ENCODE data around the gene DSG4.
"Not testable (repeated sequence)": the region's sequence is repeated elsewhere in the genome, so short reads cannot be mapped to it uniquely, and the experiment has no call there.

Gene DSG4, protein sequence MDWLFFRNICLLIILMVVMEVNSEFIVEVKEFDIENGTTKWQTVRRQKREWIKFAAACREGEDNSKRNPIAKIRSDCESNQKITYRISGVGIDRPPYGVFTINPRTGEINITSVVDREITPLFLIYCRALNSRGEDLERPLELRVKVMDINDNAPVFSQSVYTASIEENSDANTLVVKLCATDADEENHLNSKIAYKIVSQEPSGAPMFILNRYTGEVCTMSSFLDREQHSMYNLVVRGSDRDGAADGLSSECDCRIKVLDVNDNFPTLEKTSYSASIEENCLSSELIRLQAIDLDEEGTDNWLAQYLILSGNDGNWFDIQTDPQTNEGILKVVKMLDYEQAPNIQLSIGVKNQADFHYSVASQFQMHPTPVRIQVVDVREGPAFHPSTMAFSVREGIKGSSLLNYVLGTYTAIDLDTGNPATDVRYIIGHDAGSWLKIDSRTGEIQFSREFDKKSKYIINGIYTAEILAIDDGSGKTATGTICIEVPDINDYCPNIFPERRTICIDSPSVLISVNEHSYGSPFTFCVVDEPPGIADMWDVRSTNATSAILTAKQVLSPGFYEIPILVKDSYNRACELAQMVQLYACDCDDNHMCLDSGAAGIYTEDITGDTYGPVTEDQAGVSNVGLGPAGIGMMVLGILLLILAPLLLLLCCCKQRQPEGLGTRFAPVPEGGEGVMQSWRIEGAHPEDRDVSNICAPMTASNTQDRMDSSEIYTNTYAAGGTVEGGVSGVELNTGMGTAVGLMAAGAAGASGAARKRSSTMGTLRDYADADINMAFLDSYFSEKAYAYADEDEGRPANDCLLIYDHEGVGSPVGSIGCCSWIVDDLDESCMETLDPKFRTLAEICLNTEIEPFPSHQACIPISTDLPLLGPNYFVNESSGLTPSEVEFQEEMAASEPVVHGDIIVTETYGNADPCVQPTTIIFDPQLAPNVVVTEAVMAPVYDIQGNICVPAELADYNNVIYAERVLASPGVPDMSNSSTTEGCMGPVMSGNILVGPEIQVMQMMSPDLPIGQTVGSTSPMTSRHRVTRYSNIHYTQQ

DNA sequence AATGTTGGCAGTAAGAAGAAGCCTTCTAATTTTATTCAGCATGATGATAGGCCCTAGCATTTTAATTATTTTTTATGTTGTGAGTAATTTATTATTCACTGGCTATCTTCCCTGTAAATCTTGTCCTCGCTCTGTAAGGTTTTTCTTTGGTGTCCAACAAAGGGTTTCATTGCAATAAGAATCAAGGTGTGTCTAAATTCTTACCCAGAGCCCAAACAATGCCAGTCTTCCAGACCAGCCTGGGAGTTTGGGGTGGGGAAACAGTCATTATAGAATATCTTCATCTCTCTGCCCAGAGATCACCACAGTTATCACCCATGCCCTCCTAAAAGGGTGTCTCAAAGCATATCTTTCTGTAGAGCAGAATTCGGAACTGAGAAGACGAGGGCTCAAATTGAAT lies at the start of gene DSG4:
Gene DSG4, plus strand, starts transcription at position 301 of the 400 bp plus-strand sequence. CDS start 135 bp downstream, outside the sequence.
- DNase-seq, result no peak

DNA sequence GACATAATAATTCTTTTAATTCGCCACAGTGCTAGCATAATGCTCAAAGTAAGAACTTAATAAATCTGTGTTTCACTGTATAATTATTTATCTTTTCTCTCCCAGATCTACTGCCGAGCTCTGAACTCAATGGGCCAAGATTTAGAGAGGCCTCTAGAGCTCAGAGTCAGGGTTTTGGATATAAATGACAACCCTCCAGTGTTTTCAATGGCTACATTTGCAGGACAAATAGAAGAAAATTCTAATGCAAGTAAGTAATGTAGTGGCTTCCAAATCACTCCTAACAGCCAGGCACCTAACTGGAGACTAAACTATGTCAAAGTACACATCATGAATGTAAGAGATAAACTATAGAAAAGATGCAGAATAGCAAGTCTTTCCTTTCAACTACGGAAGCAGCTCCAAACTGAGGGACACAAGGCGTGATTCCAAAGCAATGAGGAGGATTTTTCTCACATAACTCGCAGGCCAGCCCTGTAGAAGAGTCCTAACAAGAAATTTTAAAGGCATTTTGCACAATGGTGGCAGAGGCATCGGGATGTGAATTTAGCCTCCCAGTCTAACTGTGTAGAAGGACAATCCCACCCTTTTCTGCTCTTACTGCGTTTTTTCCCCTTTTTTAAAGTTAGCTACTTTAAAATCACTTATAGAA lies 46.7 kb upstream of the DSG4 start:
- no peak for DNase-seq

DNA sequence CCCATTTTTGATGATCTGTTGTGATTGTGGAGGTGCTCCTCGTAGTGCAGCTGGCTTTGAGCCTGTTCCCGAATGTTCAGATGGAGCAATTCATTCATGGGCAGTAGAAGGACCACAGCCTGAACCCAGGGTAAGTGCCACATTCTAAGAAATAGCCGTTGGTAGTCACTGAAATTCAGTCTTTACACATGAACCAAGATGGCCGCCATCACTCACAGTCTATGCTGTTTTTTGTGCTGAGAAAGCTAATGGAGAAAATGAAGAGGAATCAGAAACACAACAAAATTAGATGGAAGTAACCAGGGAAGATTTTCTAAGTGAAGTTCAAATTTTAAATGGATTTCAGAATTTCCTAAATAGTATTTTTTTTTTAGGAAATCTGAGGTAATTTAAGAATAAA lies 33.1 kb upstream of the DSG4 start:
- DNase-seq, result no peak

DNA sequence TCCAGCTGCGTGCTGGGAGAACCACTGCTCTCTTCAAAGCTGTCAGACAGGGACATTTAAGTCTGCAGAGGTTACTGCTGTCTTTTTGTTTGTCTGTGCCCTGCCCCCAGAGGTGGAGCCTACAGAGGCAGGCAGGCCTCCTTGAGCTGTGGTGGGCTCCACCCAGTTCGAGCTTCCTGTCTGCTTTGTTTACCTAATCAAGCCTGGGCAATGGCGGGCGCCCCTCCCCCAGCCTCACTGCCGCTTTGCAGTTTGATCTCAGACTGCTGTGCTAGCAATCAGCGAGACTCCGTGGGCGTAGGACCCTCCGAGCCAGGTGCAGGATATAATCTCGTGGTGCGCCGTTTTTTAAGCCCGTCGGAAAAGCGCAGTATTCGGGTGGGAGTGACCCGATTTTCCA lies 23.2 kb upstream of the DSG4 start:
- DNase-seq, result not testable (repeated sequence)

DNA sequence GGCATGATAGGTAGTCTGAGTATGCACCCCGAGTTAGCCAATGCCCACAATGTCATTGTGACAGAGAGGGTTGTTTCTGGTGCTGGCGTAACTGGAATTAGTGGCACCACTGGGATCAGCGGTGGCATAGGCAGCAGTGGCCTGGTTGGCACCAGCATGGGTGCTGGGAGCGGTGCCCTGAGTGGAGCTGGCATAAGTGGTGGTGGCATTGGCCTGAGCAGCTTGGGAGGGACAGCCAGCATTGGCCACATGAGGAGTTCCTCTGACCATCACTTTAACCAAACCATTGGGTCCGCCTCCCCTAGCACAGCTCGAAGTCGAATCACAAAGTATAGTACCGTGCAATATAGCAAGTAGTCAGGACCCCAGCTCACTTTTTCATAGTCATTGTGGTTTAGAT lies 21.6 kb upstream of the DSG4 start:
- no peak for DNase-seq

DNA sequence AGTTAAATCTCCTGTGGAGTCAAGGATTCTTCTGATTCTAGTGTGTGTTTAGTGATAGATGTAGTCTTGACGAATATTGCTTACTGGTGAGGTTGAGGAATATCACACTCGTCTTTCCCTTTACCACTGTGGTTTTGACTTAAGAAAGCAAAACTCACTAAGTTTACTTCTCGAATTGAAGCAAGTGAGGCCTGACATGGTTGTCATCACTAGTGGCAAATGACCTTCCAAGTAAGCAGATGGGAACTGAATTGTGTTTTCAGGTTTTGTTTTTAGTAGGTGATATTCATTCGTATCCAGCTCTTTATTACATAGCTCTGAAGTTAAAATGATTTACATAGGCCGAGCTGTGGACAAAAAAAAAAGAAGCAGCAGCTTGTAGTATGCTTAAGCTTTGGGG lies 20.6 kb upstream of the DSG4 start:
- no peak for DNase-seq

DNA sequence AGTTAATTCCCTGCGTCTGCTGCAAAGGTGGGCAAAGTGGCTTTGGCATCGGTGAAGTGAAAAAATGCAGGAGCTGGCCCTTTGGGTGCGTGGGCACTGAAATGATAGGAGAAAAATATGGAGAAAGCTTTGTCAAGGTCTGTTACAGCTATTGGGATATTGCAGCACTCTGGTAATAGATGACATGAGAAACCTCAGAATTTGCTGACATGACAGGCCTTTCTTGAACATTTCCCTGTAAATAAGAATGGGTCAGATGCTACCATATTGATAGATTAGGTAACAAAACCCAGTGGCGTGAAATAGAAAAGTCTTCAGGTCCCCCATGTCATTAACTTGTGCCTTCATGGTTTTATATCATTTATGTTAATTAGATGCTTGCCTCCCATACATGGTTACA lies 12.4 kb upstream of the DSG4 start:
- no peak for DNase-seq

DNA sequence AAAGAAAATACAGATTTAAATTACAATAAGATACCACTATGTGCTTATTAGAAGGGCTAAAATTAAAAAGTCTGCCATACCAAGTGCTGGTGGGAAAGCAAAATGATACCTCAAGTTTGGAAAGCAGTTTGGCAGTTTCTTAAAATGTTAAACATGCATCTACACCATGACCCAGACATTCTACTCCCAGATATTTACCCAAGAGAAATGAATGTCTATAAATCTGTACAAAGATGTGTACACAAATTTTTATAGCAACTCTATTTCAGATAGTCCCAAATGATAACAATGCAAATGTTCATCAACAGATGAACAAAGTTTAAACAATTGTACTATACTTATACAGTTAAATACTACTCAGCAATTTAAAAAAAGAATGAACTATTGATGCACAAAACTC lies 7.1 kb upstream of the DSG4 start:
- DNase-seq, result no peak

DNA sequence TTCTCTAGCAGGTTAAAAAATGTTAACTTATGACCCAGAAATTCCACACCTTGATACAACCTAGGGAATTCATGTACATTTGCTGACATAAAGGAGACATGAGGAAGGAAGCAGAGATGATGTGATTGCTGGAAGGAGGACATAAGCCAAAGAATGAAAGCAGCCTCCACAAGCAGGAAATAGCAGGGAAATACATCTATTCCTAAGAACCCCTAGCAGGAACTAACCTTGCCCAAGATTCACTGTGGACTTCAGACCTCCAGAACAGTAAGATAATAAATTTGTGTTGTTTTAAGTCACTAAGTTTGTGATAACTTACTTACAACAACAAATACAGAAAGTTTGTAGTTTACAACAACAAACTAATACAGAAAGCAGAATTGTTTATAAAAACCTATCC lies 4.6 kb upstream of the DSG4 start:
- DNase-seq, result no peak

DNA sequence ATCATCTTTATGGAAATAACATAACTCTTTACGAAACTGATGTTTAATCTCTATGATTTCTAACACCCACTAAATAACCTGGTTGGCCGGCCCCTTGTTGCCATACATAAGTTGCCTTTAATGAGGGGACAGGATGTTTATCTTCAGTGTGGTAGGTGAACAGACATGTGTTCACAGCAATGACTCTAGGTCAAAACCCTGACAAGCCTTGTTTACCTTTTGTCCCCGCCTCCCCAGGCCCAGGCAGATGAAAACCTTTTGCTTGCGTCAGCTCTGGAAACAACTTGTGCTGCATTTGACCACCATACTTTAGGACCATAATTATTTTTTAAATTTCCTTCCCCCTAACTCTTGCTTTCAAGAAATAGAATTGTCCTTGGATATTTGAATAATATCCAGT lies 2.9 kb upstream of the DSG4 start:
- DNase-seq, result no peak

DNA sequence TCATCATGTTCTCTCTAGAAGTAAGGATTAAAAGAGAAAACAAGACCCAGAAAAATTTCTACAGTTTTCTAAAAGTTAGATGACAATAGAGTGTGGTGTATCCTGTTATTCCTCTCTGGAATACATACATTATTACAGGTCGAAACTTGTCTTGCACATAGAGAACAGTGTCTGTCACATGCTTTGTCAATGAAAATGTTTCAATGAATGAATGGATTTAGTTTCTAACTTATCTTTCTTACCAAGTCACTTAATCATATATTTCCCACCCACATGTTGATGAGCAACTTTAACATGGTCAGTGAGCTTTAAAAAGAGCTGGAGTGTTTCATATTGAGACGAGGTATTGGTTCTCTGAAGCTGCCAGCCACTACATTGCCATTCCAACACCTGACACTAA lies 4.3 kb downstream of the DSG4 start:
- no peak for DNase-seq

DNA sequence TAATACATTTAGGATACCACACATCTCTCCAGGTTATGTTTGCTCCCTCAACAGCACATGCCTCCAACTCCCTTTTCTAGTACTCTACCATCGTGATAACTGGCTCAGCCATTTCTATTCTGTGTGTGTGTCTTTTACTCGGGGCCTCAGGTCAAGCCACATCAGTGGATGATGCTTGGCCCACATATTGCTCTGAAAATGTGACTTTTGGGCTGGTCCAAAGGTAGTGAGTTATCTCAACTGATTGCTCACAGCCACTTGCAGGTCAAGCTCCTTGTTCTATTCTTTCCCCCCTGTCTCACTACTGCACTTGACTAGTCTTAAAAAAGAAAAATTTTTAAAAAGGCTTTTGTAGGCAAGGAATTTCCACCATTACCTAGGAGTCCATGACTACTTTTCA lies 5.5 kb downstream of the DSG4 start:
- DNase-seq, result no peak

DNA sequence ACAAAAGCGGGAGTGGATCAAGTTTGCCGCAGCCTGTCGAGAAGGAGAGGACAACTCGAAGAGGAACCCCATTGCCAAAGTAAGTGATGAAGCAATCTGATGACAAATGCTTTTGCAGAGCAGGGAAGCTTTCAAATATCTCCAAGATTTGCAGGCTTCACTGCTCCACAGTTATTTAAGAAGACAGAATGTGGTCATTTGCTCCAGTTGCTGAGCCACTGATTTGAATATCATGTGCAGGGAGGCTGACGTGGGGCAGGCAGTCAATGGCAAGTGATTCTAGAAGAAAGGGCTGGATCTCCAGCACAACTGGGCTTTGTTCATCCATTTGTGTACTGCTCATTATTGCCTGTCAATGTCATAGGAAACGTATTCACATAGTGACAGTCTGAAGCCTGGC lies 10.2 kb downstream of the DSG4 start:
- no peak for DNase-seq

DNA sequence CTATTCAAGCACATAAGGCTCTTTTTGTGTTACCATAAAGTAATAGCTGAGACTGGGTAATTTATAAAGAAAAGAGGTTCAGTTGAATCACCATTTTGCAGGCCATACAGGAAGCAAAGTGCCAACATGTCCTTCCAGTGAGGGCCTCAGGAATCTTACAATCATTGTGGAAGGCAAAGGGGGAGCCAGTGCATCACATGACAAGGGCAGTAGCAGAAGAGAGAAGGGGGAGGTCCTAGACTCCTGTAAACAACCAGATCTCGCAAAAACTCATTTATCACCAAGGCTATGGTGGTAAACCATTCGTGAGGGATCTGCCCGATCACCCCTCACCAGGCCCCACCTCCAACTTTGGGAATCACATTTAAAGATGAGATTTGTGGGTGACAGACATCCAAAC lies 16.7 kb downstream of the DSG4 start:
- DNase-seq, result no peak

DNA sequence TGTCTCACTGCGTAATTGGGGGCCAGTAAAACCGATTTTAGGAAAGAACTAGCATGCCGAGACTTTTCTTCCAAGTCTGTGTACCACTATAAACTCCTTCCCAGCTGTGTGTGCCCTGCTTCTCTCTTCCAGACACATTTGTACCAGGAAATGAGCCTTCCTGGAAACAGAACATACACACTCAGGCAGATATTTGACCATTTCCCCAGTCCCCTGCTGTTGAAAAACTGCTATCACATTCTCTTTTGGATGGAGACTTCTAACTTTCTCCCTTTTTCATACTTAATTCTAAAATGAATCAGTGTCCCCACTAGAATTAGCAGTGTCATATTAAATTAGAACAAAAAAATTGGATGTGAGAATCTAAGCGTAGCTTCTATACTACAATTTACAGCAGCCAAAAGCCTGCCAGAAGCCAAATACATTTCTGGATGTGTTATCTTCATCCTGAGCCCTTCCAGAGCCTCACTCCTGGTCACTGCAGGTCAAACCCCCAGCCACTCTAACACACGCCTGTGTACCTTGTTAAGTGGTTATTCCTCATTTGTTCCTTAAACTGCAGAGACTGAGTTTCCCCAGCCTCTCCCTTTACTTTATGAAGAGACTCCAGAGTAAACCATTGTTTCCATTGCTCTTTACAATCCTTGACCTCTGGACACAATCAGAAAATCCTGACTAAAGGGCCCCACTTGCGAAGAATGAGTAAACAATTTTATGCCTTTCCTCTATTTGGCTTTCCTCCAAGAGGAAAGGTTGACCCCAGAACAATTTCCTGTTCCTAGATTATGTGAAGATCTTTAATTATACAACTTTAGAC lies 20.4 kb downstream of the DSG4 start:
- no peak for DNase-seq

DNA sequence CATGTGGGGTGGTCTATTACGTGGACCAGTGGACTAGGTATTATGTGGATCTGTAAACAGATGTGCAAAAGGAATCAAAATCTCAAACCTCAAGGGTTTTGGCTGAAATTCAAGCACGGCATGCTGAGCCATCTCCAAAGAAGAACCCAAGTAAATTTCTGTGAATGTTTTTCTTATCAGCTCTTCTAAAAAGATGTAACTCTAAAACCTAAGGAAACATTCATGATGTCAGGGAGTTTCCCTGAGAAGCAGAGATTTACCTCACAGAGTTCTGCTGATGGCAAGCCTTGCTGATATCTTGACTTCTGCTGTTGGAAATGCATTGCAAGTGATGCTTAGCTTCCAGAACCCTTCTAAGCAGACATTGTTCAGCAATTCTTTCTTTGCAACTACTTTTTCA lies 21.6 kb downstream of the DSG4 start:
- no peak for DNase-seq

DNA sequence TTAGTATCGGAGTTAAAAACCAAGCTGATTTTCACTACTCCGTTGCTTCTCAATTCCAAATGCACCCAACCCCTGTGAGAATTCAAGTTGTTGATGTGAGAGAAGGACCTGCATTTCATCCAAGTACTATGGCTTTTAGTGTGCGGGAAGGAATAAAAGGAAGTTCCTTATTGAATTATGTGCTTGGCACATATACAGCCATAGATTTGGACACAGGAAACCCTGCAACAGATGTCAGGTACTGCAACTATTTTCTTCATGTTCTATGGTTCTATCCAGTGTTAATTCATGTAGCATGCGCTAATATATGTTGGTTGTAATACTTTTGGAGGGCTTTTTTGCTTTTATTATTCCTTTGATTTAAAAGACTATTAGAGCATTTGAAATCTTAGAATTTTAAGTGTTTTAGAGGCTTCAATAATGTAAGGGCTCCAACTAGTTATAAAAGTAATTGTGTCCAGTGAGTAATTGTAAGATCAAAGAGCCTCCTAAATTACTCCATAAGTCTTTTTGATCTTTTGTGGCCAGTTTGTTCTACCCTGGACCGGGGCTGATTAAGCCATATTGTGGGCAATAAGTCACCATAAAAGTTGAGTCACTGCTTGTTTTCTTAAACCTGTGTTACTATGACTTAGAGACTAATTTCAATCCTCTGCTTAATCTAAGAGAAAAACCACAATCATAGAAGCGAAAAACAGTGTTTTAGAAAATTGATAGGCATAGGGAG lies 22.9 kb downstream of the DSG4 start:
- peak in 1 of 3 donors; percentile 3 for DNase-seq

DNA sequence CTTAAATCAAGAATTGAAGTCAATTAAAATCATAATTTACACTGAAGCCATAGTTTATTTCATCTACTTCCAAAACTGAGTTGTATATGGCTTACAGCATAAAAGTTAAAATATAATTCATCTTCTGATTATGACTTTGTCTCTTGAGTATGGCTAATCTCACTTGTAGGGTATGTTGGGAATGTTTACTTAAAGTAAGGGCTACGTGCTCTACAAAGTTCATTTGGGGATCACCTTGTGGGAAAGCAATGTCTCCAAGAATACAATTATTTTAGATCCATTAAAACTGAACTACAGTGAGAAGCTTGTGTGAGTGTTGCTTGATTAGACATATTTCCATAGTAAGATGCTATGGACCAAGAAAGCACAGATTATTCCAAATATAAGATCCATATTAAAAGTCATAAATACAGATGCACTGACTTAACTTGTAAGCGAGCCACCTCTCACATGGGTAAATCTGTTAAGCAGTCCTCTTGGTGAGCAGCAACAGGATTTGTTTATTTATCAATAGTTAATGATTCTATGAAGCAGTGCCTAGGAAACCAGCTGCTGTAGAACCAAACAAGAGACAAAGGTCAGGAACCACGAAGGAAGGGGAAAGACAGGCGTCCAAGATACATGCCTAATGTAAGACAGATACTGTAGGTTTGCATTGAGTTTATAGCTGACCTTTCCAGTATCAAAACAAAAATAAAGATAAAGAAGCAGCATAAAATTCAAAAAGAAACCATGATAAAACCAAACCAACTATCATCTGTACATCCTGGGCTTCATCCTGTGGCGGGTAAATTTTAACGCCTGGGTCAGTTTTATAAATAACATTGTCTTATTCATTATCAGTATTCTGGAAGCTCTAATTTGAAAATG lies 24.8 kb downstream of the DSG4 start:
- DNase-seq, result no peak

DNA sequence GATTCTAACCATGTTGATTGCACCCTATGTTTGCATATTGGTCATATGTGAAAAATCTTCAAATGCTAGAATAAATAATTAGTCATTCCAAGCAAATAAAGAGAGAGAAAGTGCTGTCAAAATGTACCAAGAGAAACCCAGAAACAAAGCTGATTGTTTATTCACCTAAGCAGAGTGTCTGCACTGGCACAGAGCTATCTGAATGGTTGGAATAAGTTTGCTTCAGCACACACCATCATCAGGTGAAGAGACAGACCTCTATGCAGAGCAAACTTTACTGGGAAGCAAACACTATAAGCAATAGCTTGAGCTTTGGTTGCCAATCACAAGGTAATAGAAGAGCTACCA lies 25.4 kb downstream of the DSG4 start:
- no peak for DNase-seq

DNA sequence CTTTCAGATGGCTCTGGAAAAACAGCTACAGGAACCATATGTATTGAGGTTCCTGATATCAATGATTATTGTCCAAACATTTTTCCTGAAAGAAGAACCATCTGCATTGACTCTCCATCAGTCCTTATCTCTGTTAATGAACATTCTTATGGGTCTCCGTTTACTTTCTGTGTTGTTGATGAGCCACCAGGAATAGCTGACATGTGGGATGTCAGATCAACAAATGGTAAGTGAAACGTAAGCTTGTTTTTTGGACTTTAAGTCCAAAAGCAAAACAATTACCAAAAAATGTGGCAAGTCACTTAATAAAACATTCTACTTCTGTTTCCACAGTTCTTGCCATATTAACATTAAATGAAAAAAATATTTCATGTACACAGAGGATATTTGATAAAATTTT lies 26.8 kb downstream of the DSG4 start:
- no peak for DNase-seq

DNA sequence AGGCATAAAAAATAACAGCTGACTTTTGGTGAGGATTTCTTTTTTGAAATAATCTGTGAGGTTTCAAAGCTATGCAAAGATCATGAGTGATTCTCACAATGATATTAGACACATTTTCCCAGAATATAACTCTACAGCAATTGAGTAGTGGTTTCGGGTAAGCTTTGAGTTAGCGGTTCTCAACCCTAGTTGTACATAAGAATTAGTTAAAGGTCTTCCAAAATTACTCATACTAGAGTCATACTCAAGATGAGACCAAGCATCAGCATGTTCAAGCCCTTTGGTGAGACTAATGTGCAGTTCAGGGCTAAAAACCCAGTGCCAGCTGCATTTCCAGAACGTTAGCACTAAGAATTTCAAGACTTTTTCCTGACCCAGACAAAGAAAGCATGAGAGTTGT lies 31.1 kb downstream of the DSG4 start:
- DNase-seq, result no peak

Measured in suppressor macrophage treated with lipopolysaccharide for 1 hour (primary cell).